Measurements from ENCODE around the gene GTPBP8.

The GTPBP8 gene

DNA sequence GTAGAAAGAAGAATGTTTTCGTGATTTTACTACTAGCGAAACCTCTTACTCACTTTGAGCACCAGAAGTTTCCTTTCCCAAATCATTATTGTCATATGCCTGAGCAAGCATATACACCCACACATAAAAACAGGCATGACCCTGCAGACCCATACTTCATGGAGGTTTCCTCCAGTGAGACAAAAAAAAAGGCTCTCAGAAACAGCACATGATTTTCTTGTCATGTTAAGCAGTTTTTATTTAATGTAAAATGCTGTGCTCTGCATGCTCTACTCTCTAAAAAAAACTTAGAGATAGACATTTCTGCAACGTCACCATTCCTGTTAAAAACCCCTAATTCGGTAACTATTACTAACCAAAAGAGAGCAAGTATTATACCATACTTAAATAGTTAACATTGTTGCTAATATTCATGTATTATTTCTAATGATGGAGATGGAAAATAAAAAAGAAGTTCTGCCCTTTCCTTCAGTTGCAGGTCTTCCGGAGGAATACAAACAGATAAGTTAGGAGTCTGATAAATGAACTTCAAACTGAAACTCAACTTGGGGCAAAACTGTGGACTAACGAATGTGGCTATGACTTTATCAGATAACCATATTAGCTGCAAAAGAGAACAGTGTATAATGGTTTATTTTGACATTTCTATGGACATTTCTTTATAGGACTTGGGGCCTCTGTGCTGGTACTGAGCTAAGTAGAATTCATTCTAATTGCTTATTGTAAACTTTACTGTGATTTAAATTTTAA lies 31.8 kb upstream of the GTPBP8 start:
- Histone ChIP-seq H3K9me3 (ENCODE audit: control insufficient read depth, insufficient read depth, low read depth, low read length) (no peaks in the 10 kb centered on the region), H3K36me3 (ENCODE audit: control insufficient read depth in 2 of 2, insufficient read depth in 1 of 2, low read length in 2 of 2) (no peaks in the 10 kb centered on the region), H3K4me1 (ENCODE audit: control insufficient read depth, insufficient read depth, low read length) (no peaks in the 10 kb centered on the region), H3K27ac (ENCODE audit: extremely low read depth, low read depth, low read length) (no peak overlapping the region), H3K4me3 (ENCODE audit: low read depth, low read length) (no peak overlapping the region)
- TF ChIP-seq ZBTB7A (tag by site-specific recombination; IDR thresholded peaks at IDR 0.05; ENCODE audit: low read depth) (no peak), ZNF843 (tag by site-specific recombination; IDR thresholded peaks at IDR 0.05) (no peak), ZNF350 (tag by site-specific recombination; IDR thresholded peaks at IDR 0.05) (no peak), ZNF404 (tag by site-specific recombination; IDR thresholded peaks at IDR 0.05) (no peak), ZNF704 (tag by site-specific recombination; IDR thresholded peaks at IDR 0.05) (no peak), ZXDB (tag by site-specific recombination; IDR thresholded peaks at IDR 0.05) (no peak), ZNF211 (tag by site-specific recombination; IDR thresholded peaks at IDR 0.05; ENCODE audit: low read depth) (no peak), BCL11A (tag by site-specific recombination; IDR thresholded peaks at IDR 0.05; ENCODE audit: low read depth) (no peak), MEIS1 (CRISPR knock-in tag; IDR thresholded peaks at IDR 0.05; ENCODE audit: borderline replicate concordance) (no peak), ZNF555 (tag by site-specific recombination; conservative IDR thresholded peaks at IDR 0.05) (no peak)
- ChIA-PET POLR2A (no interaction called here), CTCF (no interaction called here)

- no peak for TF ChIP-seq ZNF211 (tag by site-specific recombination; IDR thresholded peaks at IDR 0.05; ENCODE audit: low read depth)
- no peak for TF ChIP-seq ZNF266 (tag by site-specific recombination; IDR thresholded peaks at IDR 0.05; ENCODE audit: low read depth)
- TF ChIP-seq REPIN1 (tag by site-specific recombination; IDR thresholded peaks at IDR 0.05; ENCODE audit: low read depth) = no peak
- TF ChIP-seq ZNF585B (tag by site-specific recombination; IDR thresholded peaks at IDR 0.05) = peak; percentile 88
- Histone ChIP-seq H3K9me3 (ENCODE audit: control insufficient read depth, insufficient read depth, low read depth, low read length) (no peaks in the 10 kb centered on the region), H3K36me3 (ENCODE audit: control insufficient read depth in 2 of 2, insufficient read depth in 1 of 2, low read length in 2 of 2) (no peaks in the 10 kb centered on the region), H3K27ac (ENCODE audit: extremely low read depth, low read depth, low read length) (no peak overlapping the region), H3K4me1 (ENCODE audit: control insufficient read depth, insufficient read depth, low read length) (no peaks in the 10 kb centered on the region), H3K4me3 (ENCODE audit: low read depth, low read length) (no peak overlapping the region)
- ChIA-PET CTCF (no interaction called here), POLR2A (no interaction called here)
Observed at GRCh38 chr3:112963683-112964082, 27.1 kb upstream of the GTPBP8 start.

DNA sequence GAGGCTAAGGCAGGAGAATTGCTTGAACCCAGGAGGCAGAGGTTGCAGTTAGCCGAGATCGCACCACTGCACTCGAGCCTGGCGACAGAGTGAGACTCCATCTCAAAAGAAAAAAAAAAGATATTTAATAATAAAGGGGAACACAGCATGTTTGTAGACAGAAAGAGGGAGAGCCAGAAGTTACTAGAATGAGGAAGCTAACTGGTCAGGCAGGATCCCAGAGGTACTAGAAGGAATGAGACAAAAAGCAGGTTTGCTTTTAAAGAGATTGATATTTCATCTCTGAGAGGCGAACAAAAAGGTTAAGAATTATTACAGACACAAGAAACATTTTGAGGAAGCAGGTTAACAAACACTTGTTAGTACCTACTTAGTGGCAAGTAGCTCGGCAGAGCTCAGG lies 25.1 kb upstream of the GTPBP8 start:
- CTCF ChIA-PET = no interaction called here
- Histone ChIP-seq H3K36me3 (ENCODE audit: control insufficient read depth in 2 of 2, insufficient read depth in 1 of 2, low read length in 2 of 2) (no peaks in the 10 kb centered on the region), H3K27ac (ENCODE audit: extremely low read depth, low read depth, low read length) (no peak overlapping the region), H3K9me3 (ENCODE audit: control insufficient read depth, insufficient read depth, low read depth, low read length) (no peaks in the 10 kb centered on the region), H3K4me1 (ENCODE audit: control insufficient read depth, insufficient read depth, low read length) (no peaks in the 10 kb centered on the region), H3K4me3 (ENCODE audit: low read depth, low read length) (no peak overlapping the region)
- TF ChIP-seq SP2 (tag by site-specific recombination; IDR thresholded peaks at IDR 0.05) (no peak), ZBTB26 (tag by site-specific recombination; optimal IDR thresholded peaks at IDR 0.05) (no peak), ZNF146 (tag by site-specific recombination; IDR thresholded peaks at IDR 0.05) (no peak), ZNF571 (tag by site-specific recombination; IDR thresholded peaks at IDR 0.05) (no peak), KLF9 (tag by site-specific recombination; IDR thresholded peaks at IDR 0.05; ENCODE audit: low read depth) (no peak), EGR2 (tag by site-specific recombination; IDR thresholded peaks at IDR 0.05; ENCODE audit: low read depth) (no peak), ZNF549 (tag by site-specific recombination; IDR thresholded peaks at IDR 0.05) (no peak), ZNF585B (tag by site-specific recombination; IDR thresholded peaks at IDR 0.05) (no peak), ZNF473 (tag by site-specific recombination; IDR thresholded peaks at IDR 0.05) (no peak)
- TF ChIP-seq, protein P1, sequence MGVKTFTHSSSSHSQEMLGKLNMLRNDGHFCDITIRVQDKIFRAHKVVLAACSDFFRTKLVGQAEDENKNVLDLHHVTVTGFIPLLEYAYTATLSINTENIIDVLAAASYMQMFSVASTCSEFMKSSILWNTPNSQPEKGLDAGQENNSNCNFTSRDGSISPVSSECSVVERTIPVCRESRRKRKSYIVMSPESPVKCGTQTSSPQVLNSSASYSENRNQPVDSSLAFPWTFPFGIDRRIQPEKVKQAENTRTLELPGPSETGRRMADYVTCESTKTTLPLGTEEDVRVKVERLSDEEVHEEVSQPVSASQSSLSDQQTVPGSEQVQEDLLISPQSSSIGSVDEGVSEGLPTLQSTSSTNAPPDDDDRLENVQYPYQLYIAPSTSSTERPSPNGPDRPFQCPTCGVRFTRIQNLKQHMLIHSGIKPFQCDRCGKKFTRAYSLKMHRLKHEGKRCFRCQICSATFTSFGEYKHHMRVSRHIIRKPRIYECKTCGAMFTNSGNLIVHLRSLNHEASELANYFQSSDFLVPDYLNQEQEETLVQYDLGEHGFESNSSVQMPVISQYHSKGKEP (tag by site-specific recombination; IDR thresholded peaks at IDR 0.05) = no peak
- POLR2A ChIA-PET = no interaction called here

All from HEK293 (cell line).